Effector memory CD4-positive, alpha-beta T cell (primary cell): Measurements from ENCODE around the gene EVPL.
"Not testable (repeated sequence)": the region's sequence is repeated elsewhere in the genome, so short reads cannot be mapped to it uniquely, and the experiment has no call there.

Experiments used
- DNase-seq, 3 donors: peaks; one replicate each; pipeline ENCODE4 v3.0.0-alpha.2; 2020
- H3K27ac ChIP-seq: 2 replicates; pipeline ENCODE4 v1.7.0; 2013; ENCODE audit warnings: mild to moderate bottlenecking, low read length, moderate library complexity; ENCODE audit not compliant: insufficient read depth, poor library complexity, severe bottlenecking
- H3K27me3 ChIP-seq: replicated peaks from 2 replicates; pipeline ENCODE4 v1.7.0; 2013; ENCODE audit warnings: mild to moderate bottlenecking, low read length; ENCODE audit not compliant: insufficient read depth, control insufficient read depth, poor library complexity, severe bottlenecking
- H3K36me3 ChIP-seq: 2 replicates; pipeline ENCODE4 v1.7.0; 2013; ENCODE audit warnings: mild to moderate bottlenecking, low read length, moderate library complexity; ENCODE audit not compliant: control insufficient read depth, insufficient read depth
- H3K4me1 ChIP-seq: 2 replicates; pipeline ENCODE4 v1.7.0; 2013; ENCODE audit warnings: low read length, mild to moderate bottlenecking; ENCODE audit not compliant: control insufficient read depth, insufficient read depth, poor library complexity, severe bottlenecking
- H3K4me3 ChIP-seq: 2 replicates; pipeline ENCODE4 v1.7.0; 2013; ENCODE audit warnings: low read length, low read depth, mild to moderate bottlenecking; ENCODE audit not compliant: insufficient read depth, poor library complexity, severe bottlenecking
- H3K9me3 ChIP-seq: 2 replicates; pipeline ENCODE4 v1.7.0; 2013; ENCODE audit warnings: mild to moderate bottlenecking, low read length, moderate library complexity; ENCODE audit not compliant: control insufficient read depth

Gene EVPL

DNA sequence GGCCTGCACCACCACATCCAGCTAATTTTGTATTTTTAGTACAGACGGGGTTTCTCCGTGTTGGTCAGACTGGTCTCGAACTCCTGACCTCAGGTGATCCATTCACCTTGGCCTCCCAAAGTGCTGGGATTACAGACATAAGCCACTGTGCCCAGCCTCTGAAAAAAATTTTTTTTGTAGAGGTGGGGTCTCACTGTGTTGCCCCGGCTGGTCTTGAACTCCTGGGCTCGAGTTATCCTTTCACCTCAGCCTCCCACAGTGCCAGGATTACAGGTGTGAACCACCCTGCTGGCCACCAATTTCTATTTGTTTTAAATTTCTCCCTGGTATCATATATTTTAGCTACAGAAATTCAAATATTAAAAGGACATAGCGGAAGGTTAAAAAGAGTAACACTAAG, 31.2 kb upstream of the EVPL start:
- DNase-seq: not testable (repeated sequence)
- H3K36me3 ChIP-seq: peaks cover 79% of the 10 kb centered on the region

GRCh38 chr17:76056882-76057281, 29.8 kb upstream of the EVPL start:
- Histone ChIP-seq H3K27me3 (no peaks in the 10 kb centered on the region), H3K27ac (no peak overlapping the region), H3K4me1 (no peaks in the 10 kb centered on the region), H3K4me3 (no peak overlapping the region), H3K36me3 (peaks cover 80% of the 10 kb centered on the region), H3K9me3 (no peaks in the 10 kb centered on the region)
- no peak for DNase-seq

More for the DNA sequence above, 31.2 kb upstream of the EVPL start:
- not testable (repeated sequence) for H3K4me3 ChIP-seq, H3K27me3 ChIP-seq, H3K4me1 ChIP-seq, H3K9me3 ChIP-seq, H3K27ac ChIP-seq

DNA sequence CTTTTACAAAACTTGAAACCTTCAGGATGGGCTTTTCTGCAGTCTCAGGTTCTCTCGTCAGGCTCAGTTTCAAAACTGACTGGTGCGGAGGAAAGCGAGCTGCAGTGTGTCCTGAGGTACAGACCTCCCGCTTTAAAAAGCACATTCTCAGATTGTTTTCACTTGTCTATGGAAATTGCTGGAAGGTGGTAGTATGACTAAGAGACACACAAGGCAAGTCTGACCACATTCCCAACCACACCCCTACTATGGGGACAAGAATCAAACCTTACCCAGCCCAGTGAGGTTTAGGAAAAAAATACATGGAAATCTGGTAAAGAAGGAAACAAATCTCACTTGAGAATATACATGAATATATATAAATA, 27.0 kb upstream of the EVPL start:
- Histone ChIP-seq H3K36me3 (peaks cover 78% of the 10 kb centered on the region), H3K27ac (no peak overlapping the region), H3K27me3 (no peaks in the 10 kb centered on the region), H3K9me3 (no peaks in the 10 kb centered on the region), H3K4me3 (no peak overlapping the region), H3K4me1 (no peaks in the 10 kb centered on the region)
- DNase-seq: no peak

- Histone ChIP-seq H3K27me3 (no peaks in the 10 kb centered on the region), H3K4me1 (no peaks in the 10 kb centered on the region), H3K27ac (no peak overlapping the region), H3K4me3 (no peak overlapping the region), H3K36me3 (peaks cover 78% of the 10 kb centered on the region), H3K9me3 (no peaks in the 10 kb centered on the region)
- DNase-seq: no peak
Measured at GRCh38 chr17:76053246-76054111, 26.4 kb upstream of the EVPL start.

DNA sequence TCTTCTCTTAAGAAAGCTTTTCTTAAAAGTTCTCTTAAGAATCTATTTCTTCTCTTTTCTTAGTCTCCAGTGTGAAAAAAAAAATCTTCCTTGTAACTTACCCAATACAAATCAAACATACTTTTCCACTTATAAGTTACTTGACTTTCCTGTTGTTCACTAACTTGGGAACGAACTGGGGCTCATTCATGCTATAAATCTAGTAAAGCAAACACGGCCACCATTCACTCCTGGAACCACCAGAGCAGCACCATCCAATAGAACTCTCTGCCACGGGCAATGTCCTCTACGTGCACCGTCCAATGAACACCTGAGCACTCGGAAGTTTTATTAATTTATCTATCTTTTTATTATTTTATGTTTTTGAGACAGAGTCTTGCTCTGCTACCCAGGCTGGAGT, 24.5 kb upstream of the EVPL start:
- Histone ChIP-seq H3K27ac (no peak overlapping the region), H3K9me3 (no peaks in the 10 kb centered on the region), H3K27me3 (no peaks in the 10 kb centered on the region), H3K4me1 (no peaks in the 10 kb centered on the region), H3K4me3 (no peak overlapping the region), H3K36me3 (peaks cover 74% of the 10 kb centered on the region)
- no peak for DNase-seq

DNA sequence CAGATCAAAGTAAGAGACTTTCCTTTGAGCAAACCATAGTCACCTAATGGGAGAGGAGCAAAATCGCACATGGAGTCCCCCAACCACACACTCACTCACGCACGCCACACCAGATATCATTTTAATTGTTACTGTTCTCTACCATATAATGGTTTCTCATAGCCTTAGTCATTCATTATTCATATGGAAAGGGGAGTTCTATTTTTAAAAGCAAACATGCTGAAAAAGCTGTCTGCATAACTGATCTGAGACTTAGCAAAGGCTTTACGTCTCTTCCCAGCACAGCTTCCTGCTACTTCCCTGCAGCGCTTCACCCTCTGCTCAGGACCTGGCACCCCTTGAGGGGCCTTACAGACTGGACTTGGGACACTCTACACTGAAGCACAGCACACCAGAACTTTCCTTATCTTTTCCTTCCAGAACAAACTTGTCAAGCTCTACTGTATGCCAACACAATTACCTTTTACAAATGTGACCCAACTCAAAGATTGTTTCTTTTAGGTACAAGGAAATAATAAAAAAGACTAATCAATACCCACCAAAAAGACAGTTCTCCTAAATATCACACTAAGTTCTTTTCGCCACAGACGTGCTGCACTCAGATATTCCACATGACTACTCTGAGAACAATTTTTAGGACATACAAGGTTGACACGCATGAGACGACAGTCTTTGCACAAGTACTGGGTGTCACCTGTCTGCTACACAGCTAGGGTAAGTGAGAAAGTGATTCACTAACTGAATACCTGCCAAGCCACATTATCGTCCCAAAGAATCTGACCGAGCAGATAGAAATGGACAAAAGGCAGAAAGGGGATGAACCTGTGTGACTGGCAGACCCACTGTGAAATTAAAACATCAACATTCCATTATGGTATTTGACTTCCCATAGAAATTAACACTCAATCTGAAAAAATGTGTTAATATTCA, 23.7 kb upstream of the EVPL start:
- no peaks in the 10 kb centered on the region for H3K4me1 ChIP-seq
- peaks cover 73% of the 10 kb centered on the region for H3K36me3 ChIP-seq
- no peaks in the 10 kb centered on the region for H3K9me3 ChIP-seq
- no peaks in the 10 kb centered on the region for H3K27me3 ChIP-seq
- H3K27ac ChIP-seq: no peak overlapping the region
- H3K4me3 ChIP-seq: no peak overlapping the region
- no peak for DNase-seq

DNA sequence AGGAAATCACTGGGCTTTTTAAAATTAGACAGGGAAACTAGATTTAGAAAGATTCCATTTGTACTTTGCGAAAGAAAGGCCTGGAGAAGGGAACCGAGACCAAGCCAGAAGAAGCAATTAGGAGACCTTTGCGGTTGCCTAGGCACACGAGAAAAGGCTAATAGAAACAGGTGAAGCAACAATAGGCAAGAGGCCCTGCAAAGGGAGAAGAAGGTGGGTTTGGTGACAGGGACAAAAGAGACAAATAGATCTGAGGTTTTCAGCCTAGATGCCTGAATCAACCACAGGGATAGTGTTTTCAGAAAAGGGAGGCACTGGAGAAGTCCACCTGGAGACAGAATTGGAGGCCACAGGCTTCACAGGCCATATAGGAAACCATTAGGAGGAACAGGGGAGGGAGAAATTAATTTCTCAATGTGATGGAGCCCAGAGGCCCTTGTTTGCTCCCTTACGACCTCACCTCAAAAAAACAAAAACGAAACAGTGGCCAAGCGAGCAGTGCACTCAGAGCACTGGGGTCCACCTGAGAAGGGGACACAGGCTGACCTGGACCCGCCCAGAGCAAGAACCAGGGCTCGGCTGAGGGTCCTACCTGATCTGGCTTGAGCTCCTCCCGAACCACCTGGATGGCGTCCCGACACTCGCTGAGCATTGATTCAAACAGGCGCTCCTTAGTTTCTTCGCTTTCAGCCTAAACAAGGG, 22.9 kb upstream of the EVPL start:
- Histone ChIP-seq H3K36me3 (peaks cover 74% of the 10 kb centered on the region), H3K4me1 (no peaks in the 10 kb centered on the region), H3K27me3 (no peaks in the 10 kb centered on the region), H3K9me3 (no peaks in the 10 kb centered on the region), H3K27ac (peak overlapping the region; percentile 7), H3K4me3 (no peak overlapping the region)
- DNase-seq: no peak

DNA sequence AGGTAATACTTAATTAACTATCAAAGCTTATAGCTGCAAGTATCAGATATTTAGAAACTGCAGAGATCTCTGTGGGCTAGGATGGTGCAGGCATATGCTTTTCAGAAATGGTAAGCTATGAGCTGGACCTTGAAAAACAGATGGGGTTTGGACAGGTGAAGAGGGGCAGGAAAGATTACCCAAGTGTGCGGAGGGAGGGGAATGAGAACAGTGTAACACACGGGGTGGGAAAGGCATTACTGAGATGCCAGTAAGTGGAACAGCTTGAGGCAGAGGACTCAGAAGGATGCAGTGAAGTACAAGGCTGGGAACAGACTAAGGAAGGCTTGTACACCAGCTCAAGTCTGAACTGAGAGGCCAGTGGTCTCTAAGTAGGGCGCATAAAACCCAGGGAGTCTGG, 22.1 kb upstream of the EVPL start:
- no peak overlapping the region for H3K27ac ChIP-seq
- H3K4me1 ChIP-seq: no peaks in the 10 kb centered on the region
- H3K36me3 ChIP-seq: peaks cover 80% of the 10 kb centered on the region
- no peak for DNase-seq
- no peaks in the 10 kb centered on the region for H3K27me3 ChIP-seq
- H3K4me3 ChIP-seq: no peak overlapping the region
- H3K9me3 ChIP-seq: no peaks in the 10 kb centered on the region

- no peak for DNase-seq
- H3K27ac ChIP-seq: no peak overlapping the region
- peaks cover 81% of the 10 kb centered on the region for H3K36me3 ChIP-seq
- no peaks in the 10 kb centered on the region for H3K27me3 ChIP-seq
- H3K9me3 ChIP-seq: no peaks in the 10 kb centered on the region
- H3K4me1 ChIP-seq: no peaks in the 10 kb centered on the region
- H3K4me3 ChIP-seq: no peak overlapping the region
Measured at GRCh38 chr17:76048711-76049110, 21.6 kb upstream of the EVPL start.
